ENCODE measurements around the gene BUD23. TPM values are rescaled to one million over a fixed set of nuclear protein-coding genes. Genes with fewer than 3 reads are reported as not detected.
"Not testable (repeated sequence)": the region's sequence is repeated elsewhere in the genome, so short reads cannot be mapped to it uniquely, and the experiment has no call there.

Gene BUD23
- polyA plus RNA-seq, 1 experiment, result 48.6 TPM

DNA sequence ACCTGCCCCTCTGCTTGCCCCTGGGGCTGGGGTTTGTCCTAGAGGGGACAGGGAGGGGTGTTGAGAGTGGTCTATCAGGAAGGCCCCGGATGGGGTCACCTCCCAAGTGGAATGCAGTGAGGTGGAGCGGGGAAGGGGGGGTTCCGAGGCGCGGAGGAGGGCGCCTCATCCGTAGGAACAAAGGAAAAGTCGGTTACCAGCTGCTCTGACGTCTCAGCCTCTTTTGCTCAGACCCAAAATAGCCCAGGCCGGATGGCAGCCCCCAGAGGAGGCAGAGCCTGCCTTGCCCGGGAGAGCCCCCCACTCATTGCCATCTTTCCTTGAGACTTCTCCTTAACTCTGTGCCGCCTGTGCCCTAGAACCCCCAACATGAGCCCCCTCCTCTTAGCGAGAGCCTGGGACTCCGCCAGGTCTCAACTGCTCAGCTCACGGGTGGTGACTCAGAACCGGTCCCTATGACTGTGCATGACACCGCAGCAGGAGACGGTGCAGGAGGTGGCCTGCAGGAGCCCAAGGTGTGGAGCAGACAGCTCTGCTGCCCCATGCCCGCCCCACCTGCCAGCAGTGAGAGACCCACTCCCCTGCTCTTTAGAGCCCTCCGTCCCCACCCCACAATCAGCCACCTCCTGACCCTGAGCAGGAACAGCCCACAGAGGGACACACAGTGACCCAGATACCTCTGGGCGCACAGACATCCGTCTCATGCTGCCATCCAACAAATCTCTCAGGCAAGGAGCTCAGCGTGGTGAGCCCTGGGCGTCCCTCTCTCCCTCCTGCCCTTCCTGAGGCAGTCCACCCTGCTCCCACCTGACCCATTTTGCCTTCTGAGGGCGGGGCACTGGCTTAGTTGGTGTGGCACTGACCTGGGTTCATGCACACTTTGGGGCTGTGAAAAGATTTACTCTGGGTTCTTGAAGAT lies 23.0 kb downstream of the BUD23 start:
- ChIA-PET CTCF (no interaction called here), POLR2A (interaction anchor here (0.5 to 1.5 kb wide), 4 partner anchors 9 to 105 kb away, joined by 4 to 6 read pairs (median 5); no protein-coding TSS in a partner anchor)
- no peak overlapping the region for H3K4me3 ChIP-seq (ENCODE audit: low read depth, low read length)
- DNase-seq (ENCODE audit: low read depth, low spot score), result no peak
- H3K9me3 ChIP-seq (ENCODE audit: control insufficient read depth, insufficient read depth, low read length), result no peaks in the 10 kb centered on the region; the same call in 1 of the 2 replicates
- TF ChIP-seq, protein P1, sequence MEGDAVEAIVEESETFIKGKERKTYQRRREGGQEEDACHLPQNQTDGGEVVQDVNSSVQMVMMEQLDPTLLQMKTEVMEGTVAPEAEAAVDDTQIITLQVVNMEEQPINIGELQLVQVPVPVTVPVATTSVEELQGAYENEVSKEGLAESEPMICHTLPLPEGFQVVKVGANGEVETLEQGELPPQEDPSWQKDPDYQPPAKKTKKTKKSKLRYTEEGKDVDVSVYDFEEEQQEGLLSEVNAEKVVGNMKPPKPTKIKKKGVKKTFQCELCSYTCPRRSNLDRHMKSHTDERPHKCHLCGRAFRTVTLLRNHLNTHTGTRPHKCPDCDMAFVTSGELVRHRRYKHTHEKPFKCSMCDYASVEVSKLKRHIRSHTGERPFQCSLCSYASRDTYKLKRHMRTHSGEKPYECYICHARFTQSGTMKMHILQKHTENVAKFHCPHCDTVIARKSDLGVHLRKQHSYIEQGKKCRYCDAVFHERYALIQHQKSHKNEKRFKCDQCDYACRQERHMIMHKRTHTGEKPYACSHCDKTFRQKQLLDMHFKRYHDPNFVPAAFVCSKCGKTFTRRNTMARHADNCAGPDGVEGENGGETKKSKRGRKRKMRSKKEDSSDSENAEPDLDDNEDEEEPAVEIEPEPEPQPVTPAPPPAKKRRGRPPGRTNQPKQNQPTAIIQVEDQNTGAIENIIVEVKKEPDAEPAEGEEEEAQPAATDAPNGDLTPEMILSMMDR (IDR thresholded peaks at IDR 0.05; ENCODE audit: low read depth, low read length), result no peak
- no peaks in the 10 kb centered on the region for H3K27me3 ChIP-seq (ENCODE audit: control insufficient read depth, insufficient read depth, low read length)
- H3K27ac ChIP-seq (ENCODE audit: low read depth, low read length), result no peak overlapping the region

DNA sequence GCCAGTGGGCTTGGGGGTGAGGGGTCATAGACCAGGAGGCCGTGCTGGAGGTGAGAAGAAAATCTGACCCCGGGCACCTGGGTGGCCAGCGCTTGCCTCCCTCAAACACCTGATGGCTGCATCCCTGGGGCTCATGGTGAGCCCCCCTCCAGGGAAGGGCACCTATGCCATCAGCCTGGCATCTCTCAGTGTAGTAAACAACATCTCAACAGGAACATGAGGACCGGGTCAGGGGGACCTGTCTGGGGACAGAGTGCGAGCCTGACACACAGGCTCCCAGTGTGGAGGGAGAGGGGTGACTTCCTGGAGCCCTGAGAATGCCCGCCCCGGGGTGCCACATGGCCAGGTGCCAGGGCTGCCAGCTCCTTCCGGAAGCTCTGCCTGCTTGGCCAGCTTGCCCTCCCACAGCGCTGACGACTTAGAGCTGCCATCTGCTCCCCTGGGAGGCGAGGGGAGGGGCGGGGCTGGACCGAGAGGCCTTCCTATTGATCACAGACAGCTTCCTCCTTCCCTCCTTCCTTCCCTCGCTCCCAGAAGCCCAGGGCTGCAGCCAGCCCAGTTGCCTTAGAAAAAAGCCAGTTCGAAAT lies 23.7 kb downstream of the BUD23 start:
- DNase-seq (ENCODE audit: low read depth, low spot score), result no peak
- POLR2A ChIA-PET, result interaction anchor here (1.5 kb wide), 1 partner anchor 8 kb away, joined by 5 read pairs; no protein-coding TSS in a partner anchor
- no peak overlapping the region for H3K4me3 ChIP-seq (ENCODE audit: low read depth, low read length)
- H3K9me3 ChIP-seq (ENCODE audit: control insufficient read depth, insufficient read depth, low read length), result no peaks in the 10 kb centered on the region; the same call in 1 of the 2 replicates
- CTCF ChIA-PET, result no interaction called here
- H3K27ac ChIP-seq (ENCODE audit: low read depth, low read length), result no peak overlapping the region
- TF ChIP-seq, protein P1 (IDR thresholded peaks at IDR 0.05; ENCODE audit: low read depth, low read length), result no peak
- H3K27me3 ChIP-seq (ENCODE audit: control insufficient read depth, insufficient read depth, low read length), result no peaks in the 10 kb centered on the region

- no peak overlapping the region for H3K27ac ChIP-seq (ENCODE audit: low read depth, low read length)
- no peaks in the 10 kb centered on the region; the same call in 1 of the 2 replicates for H3K9me3 ChIP-seq (ENCODE audit: control insufficient read depth, insufficient read depth, low read length)
- H3K27me3 ChIP-seq (ENCODE audit: control insufficient read depth, insufficient read depth, low read length), result no peaks in the 10 kb centered on the region
- CTCF ChIA-PET, result no interaction called here
- TF ChIP-seq, protein P1 (IDR thresholded peaks at IDR 0.05; ENCODE audit: low read depth, low read length), result no peak
- DNase-seq (ENCODE audit: low read depth, low spot score), result no peak
- no peak overlapping the region for H3K4me3 ChIP-seq (ENCODE audit: low read depth, low read length)
- POLR2A ChIA-PET, result no interaction called here
Measured at GRCh38 chr7:73708961-73709549, 25.7 kb downstream of the BUD23 start.

DNA sequence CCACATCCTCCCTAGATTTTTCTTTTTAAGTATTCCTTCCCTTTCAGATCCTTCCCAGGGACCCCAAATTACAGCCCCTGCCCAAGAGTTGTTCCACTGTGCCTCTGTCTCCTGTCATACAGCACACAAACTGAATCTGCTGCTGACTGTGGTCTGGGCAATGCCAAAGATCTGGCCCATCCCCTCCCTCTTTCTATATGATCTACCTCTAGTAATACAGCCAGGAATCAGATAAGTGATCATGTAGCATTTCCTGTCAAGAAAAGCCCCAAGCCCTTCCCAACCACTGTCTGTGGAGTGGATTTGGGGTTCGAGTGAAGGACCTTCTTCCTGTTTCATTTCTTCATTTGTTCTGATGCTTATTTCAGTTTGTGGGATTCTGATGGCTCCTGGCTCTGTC lies 29.4 kb downstream of the BUD23 start:
- no peak overlapping the region for H3K4me3 ChIP-seq (ENCODE audit: low read depth, low read length)
- TF ChIP-seq, protein P1 (IDR thresholded peaks at IDR 0.05; ENCODE audit: low read depth, low read length), result no peak
- no peak overlapping the region for H3K27ac ChIP-seq (ENCODE audit: low read depth, low read length)
- no peaks in the 10 kb centered on the region for H3K27me3 ChIP-seq (ENCODE audit: control insufficient read depth, insufficient read depth, low read length)
- ChIA-PET POLR2A (interaction anchor here (0.5 to 0.6 kb wide), 2 partner anchors 16 to 407 kb away, joined by 3 to 4 read pairs; no protein-coding TSS in a partner anchor), CTCF (no interaction called here)
- no peaks in the 10 kb centered on the region; the same call in 1 of the 2 replicates for H3K9me3 ChIP-seq (ENCODE audit: control insufficient read depth, insufficient read depth, low read length)
- no peak for DNase-seq (ENCODE audit: low read depth, low spot score)

GRCh38 chr7:73713319-73713718 lies 29.9 kb downstream of the BUD23 start:
- H3K9me3 ChIP-seq (ENCODE audit: control insufficient read depth, insufficient read depth, low read length); H3K4me3 ChIP-seq (ENCODE audit: low read depth, low read length); H3K27ac ChIP-seq (ENCODE audit: low read depth, low read length); DNase-seq (ENCODE audit: low read depth, low spot score); H3K27me3 ChIP-seq (ENCODE audit: control insufficient read depth, insufficient read depth, low read length): not testable (repeated sequence)
- ChIA-PET CTCF (interaction anchor here (2.2 kb wide), 1 partner anchor 12 kb away, joined by 10 read pairs; no protein-coding TSS in a partner anchor), POLR2A (interaction anchor here (0.9 kb wide), 1 partner anchor 16 kb away, joined by 3 read pairs; no protein-coding TSS in a partner anchor)

All from AG04450 (cell line).